ENCODE data around the gene APCDD1L.
"Not testable (repeated sequence)": the region's sequence is repeated elsewhere in the genome, so short reads cannot be mapped to it uniquely, and the experiment has no call there.

Gene APCDD1L

DNA sequence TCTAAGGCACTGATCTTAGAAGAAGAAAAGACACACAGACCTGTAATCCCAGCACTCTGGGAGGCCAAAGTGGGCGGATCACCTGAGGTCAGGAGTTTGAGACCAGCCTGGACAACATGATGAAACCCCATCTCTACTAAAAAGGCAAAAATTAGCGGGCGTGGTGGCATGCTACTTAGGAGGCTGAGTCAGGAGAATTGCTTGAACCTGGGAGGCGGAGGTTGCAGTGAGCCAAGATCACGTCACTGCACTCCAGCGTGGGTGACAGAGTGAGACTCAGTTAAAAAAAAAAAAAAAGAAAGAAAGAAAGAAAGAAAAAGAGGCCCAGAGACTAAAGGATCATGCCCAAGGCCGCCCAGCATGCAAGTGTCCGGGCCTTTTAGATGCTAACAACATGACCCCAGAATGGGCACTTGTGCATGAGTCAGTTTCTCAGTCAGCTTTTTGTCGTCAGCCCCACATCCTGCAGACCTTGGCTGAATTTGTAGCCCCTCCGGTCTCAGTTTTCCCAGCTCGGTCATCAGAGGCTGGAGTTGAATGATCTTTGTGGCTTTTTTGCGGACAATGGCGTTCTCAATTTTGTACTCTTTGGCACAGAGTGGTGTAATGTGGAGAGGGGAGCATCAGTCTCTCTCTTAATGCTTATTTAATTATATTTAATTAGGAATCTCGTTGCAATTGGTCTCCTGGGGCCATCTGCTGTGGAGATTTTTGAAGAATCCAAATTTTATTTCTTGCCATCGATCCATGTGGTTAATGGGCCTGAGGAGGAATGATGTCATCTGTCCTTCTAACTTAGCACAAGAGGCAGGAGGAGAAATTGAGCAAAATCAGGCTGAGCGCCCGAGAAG, 30.6 kb upstream of the APCDD1L start:
- no peak for DNase-seq (ENCODE audit: extremely low spot score)
- POLR2A ChIA-PET = no interaction called here
- TF ChIP-seq, protein P1, sequence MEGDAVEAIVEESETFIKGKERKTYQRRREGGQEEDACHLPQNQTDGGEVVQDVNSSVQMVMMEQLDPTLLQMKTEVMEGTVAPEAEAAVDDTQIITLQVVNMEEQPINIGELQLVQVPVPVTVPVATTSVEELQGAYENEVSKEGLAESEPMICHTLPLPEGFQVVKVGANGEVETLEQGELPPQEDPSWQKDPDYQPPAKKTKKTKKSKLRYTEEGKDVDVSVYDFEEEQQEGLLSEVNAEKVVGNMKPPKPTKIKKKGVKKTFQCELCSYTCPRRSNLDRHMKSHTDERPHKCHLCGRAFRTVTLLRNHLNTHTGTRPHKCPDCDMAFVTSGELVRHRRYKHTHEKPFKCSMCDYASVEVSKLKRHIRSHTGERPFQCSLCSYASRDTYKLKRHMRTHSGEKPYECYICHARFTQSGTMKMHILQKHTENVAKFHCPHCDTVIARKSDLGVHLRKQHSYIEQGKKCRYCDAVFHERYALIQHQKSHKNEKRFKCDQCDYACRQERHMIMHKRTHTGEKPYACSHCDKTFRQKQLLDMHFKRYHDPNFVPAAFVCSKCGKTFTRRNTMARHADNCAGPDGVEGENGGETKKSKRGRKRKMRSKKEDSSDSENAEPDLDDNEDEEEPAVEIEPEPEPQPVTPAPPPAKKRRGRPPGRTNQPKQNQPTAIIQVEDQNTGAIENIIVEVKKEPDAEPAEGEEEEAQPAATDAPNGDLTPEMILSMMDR (IDR thresholded peaks at IDR 0.05; ENCODE audit: control extremely low read depth, extremely low read depth, low read depth, missing control alignments) = no peak
- CTCF ChIA-PET = interaction anchor here (1.4 kb wide), 1 partner anchor 18 kb away, joined by 3 read pairs; no protein-coding TSS in a partner anchor

DNA sequence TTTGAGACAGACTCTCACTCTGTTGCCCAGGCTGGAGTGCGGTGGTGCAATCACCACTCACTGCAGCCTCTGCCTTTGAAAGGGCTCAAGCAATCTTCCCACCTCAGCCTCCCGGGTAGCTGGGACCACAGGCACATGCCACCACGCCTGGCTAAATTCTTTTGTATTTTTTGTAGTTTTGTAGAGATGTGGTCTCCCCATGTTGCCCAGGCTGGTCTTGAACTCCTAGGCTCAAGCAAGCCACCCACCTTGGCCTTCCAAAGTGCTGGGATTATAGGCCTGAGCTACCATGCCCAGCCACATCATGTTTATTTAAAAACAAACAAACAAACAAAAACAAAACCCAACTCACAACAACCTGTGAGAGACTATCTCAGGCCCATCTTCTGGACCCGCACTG, 29.7 kb upstream of the APCDD1L start:
- no peak for DNase-seq (ENCODE audit: extremely low spot score)
- POLR2A ChIA-PET = no interaction called here
- CTCF ChIA-PET = interaction anchor here (1.4 kb wide), 1 partner anchor 19 kb away, joined by 3 read pairs; no protein-coding TSS in a partner anchor
- TF ChIP-seq, protein P1 (IDR thresholded peaks at IDR 0.05; ENCODE audit: control extremely low read depth, extremely low read depth, low read depth, missing control alignments) = no peak

GRCh38 chr20:58544286-58544685, 29.1 kb upstream of the APCDD1L start:
- TF ChIP-seq, protein P1 (IDR thresholded peaks at IDR 0.05; ENCODE audit: control extremely low read depth, extremely low read depth, low read depth, missing control alignments) = no peak
- no peak for DNase-seq (ENCODE audit: extremely low spot score)
- ChIA-PET CTCF (interaction anchor here (1.4 kb wide), 1 partner anchor 20 kb away, joined by 3 read pairs; no protein-coding TSS in a partner anchor), POLR2A (no interaction called here)

DNA sequence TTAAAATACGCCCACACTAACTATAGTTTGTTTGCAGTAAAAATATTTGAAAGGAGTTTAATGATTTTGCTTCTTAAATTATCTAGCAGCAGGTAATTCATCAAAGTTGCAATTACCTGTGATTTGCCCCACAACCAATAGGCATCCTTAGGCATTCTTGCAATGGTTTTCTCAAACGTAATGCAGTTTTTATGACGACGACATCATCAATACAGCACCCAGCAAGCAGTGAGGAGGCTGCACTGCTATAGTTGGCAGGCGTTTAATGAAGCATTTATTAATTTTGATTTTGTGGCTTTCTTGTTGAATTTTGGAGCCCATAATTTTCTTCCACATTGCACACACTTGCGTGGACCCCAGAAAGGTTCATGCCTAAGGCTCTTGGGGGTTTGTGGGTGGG, 28.1 kb upstream of the APCDD1L start:
- DNase-seq (ENCODE audit: extremely low spot score) = no peak
- TF ChIP-seq, protein P1 (IDR thresholded peaks at IDR 0.05; ENCODE audit: control extremely low read depth, extremely low read depth, low read depth, missing control alignments) = no peak
- POLR2A ChIA-PET = no interaction called here
- CTCF ChIA-PET = no interaction called here

DNA sequence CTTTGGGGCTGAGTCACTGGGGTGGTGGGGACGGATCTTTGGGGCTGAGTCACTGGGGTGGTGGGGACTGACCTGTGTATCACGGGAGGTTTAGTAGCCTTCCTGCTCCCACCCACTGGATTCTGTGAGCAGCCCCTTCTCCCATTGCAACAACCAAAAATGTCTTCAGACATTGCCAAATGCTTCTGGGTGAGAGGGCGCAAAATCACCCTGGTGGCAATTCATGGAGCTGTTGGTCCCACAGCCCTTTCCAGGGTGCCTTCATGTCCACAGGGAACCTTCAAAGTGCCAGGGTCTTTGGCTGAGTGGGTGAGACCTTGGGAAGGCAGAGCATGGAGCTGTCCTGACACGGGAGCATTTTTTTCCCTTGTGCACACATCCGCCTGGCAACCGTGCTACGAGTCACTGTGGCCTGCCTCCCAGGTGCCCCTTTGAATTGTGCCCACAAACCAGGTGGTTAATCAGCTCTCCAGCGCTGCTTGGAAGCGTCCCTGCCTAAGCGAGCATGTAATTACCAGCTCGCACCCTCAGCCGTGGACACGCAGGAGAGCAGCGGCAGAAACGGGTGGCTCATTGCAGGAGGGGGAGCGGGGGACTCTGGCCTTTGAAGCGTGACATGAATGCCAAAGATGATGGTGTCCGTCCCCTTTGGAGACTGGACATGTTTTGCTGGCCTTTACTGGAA, 27.4 kb upstream of the APCDD1L start:
- TF ChIP-seq, protein P1 (IDR thresholded peaks at IDR 0.05; ENCODE audit: control extremely low read depth, extremely low read depth, low read depth, missing control alignments) = no peak

DNA sequence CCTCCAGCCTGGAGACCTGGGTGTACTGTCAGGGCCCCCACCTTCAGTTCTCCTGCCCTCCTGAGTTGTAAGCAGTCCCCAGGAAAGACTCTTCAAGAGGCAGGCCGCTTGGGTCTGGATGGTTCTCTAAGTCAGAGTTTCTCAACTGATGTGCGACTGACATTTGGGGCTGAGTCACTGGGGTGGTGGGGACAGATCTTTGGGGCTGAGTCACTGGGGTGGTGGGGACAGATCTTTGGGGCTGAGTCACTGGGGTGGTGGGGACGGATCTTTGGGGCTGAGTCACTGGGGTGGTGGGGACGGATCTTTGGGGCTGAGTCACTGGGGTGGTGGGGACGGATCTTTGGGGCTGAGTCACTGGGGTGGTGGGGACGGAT, 26.8 kb upstream of the APCDD1L start:
- DNase-seq (ENCODE audit: extremely low spot score); CTCF ChIA-PET; POLR2A ChIA-PET: not testable (repeated sequence)

More for the DNA sequence above, 27.4 kb upstream of the APCDD1L start:
- ChIA-PET CTCF (no interaction called here), POLR2A (no interaction called here)
- no peak for DNase-seq (ENCODE audit: extremely low spot score)

DNA sequence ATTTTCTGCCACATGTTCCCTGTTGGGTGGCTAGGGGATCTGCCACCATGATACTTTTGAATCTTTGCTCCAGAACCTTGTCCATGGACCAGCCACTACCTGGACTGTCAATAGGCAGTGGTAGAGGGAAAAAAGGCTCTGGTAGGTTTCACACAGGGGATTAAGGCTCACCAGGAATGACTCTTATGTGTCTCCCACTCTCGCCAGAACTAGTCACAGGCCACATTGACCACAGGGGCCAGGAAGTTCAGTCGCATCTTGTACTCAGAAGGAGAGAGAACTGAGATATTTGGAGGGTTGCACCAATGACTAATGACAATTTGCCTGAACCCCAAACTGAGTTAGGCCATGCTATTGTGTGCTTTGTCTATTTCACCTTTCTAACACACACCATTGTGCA, 23.6 kb upstream of the APCDD1L start:
- POLR2A ChIA-PET = no interaction called here
- no peak for DNase-seq (ENCODE audit: extremely low spot score)
- CTCF ChIA-PET = interaction anchor here (0.9 kb wide), 1 partner anchor 9 kb away, joined by 3 read pairs; no protein-coding TSS in a partner anchor
- TF ChIP-seq, protein P1 (IDR thresholded peaks at IDR 0.05; ENCODE audit: control extremely low read depth, extremely low read depth, low read depth, missing control alignments) = no peak

Data from GM10248 (cell line).